Astrocyte (in vitro differentiated cells and primary cell): ENCODE results near the gene IL31. TPM values are rescaled to one million over a fixed set of nuclear protein-coding genes. Genes with fewer than 3 reads are reported as not detected.

Experiments used
- DNase-seq: peaks from one replicate; pipeline ENCODE4 v3.0.0-alpha.2; 2010; ENCODE audit warnings: low read depth
- FAIRE-seq: peaks from 2 replicates; lab custom pipeline; 2011; peaks lifted over from hg19 to GRCh38; lab: Jason Lieb, UNC
- H2AFZ ChIP-seq: 2 replicates; pipeline ENCODE4 v1.6.0; 2012; ENCODE audit warnings: low read depth, low read length, inconsistent platforms
- H3K27ac ChIP-seq: 2 replicates; pipeline ENCODE4 v1.5.1; 2011; ENCODE audit warnings: low read depth, low read length, inconsistent platforms
- H3K27me3 ChIP-seq: 2 replicates; pipeline ENCODE4 v1.6.0; 2011; ENCODE audit warnings: low read length, inconsistent platforms; ENCODE audit not compliant: insufficient read depth
- H3K36me3 ChIP-seq: 2 replicates; pipeline ENCODE4 v1.5.1; 2011; ENCODE audit warnings: low read length, inconsistent platforms; ENCODE audit not compliant: insufficient read depth
- H3K4me1 ChIP-seq: 2 replicates; pipeline ENCODE4 v1.5.1; 2011; ENCODE audit warnings: low read length, inconsistent platforms; ENCODE audit not compliant: insufficient read depth
- H3K4me2 ChIP-seq: 2 replicates; pipeline ENCODE4 v1.6.0; 2012; ENCODE audit warnings: low read length, inconsistent platforms
- H3K4me3 ChIP-seq: 2 replicates; pipeline ENCODE4 v1.5.1; 2011; ENCODE audit warnings: low read depth, mild to moderate bottlenecking, low read length, inconsistent platforms; ENCODE audit not compliant: insufficient read depth
- H3K79me2 ChIP-seq: 2 replicates; pipeline ENCODE4 v1.6.0; 2012; ENCODE audit warnings: mild to moderate bottlenecking, low read length, inconsistent platforms; ENCODE audit not compliant: insufficient read depth
- H3K9ac ChIP-seq: 2 replicates; pipeline ENCODE4 v1.6.0; 2012; ENCODE audit warnings: mild to moderate bottlenecking, low read length, inconsistent platforms
- H3K9me3 ChIP-seq: 2 replicates; pipeline ENCODE4 v1.5.1; 2012; ENCODE audit warnings: low read depth, mild to moderate bottlenecking, low read length, inconsistent platforms; ENCODE audit not compliant: insufficient read depth
- H4K20me1 ChIP-seq: 2 replicates; pipeline ENCODE4 v1.6.0; 2012; ENCODE audit warnings: low read length, inconsistent platforms; ENCODE audit not compliant: insufficient read depth
- H3K27ac Mint-ChIP-seq: one replicate; pipeline ENCODE4 v1.8.0; 2021; ENCODE audit warnings: mild to moderate bottlenecking, mixed read lengths; ENCODE audit not compliant: unreplicated experiment
- H3K27me3 Mint-ChIP-seq: one replicate; pipeline ENCODE4 v1.8.0; 2021; ENCODE audit warnings: low read depth, mixed read lengths; ENCODE audit not compliant: unreplicated experiment
- H3K36me3 Mint-ChIP-seq: one replicate; pipeline ENCODE4 v1.8.0; 2021; ENCODE audit warnings: low read depth, mixed read lengths; ENCODE audit not compliant: unreplicated experiment
- H3K4me1 Mint-ChIP-seq: one replicate; pipeline ENCODE4 v1.8.0; 2021; ENCODE audit warnings: low read depth, mixed read lengths; ENCODE audit not compliant: unreplicated experiment
- H3K4me3 Mint-ChIP-seq: one replicate; pipeline ENCODE4 v1.8.0; 2021; ENCODE audit warnings: mild to moderate bottlenecking, moderate library complexity, mixed read lengths; ENCODE audit not compliant: unreplicated experiment
- H3K9me3 Mint-ChIP-seq: one replicate; pipeline ENCODE4 v1.8.0; 2021; ENCODE audit warnings: mild to moderate bottlenecking, mixed read lengths; ENCODE audit not compliant: unreplicated experiment
- EZH2 ChIP-seq: IDR thresholded peaks from 2 replicates; pipeline ENCODE4 v1.6.1; 2012; ENCODE audit warnings: mild to moderate bottlenecking, low read length, inconsistent platforms; ENCODE audit not compliant: insufficient read depth
- total RNA-seq: library from RNA; stranded (reverse); gene quantifications from 2 replicates; pipeline ENCODE4 v1.2.1, GENCODE V29; 2021
- TF ChIP-seq, protein P1 (sequence below): IDR thresholded peaks from 2 replicates; pipeline ENCODE4 v1.5.1; 2011; ENCODE audit warnings: low read depth, mild to moderate bottlenecking, inconsistent platforms, low read length, moderate library complexity; ENCODE audit not compliant: insufficient read depth

IL31 gene
- total RNA-seq, 1 donor from 2014 or later: not detected

DNA sequence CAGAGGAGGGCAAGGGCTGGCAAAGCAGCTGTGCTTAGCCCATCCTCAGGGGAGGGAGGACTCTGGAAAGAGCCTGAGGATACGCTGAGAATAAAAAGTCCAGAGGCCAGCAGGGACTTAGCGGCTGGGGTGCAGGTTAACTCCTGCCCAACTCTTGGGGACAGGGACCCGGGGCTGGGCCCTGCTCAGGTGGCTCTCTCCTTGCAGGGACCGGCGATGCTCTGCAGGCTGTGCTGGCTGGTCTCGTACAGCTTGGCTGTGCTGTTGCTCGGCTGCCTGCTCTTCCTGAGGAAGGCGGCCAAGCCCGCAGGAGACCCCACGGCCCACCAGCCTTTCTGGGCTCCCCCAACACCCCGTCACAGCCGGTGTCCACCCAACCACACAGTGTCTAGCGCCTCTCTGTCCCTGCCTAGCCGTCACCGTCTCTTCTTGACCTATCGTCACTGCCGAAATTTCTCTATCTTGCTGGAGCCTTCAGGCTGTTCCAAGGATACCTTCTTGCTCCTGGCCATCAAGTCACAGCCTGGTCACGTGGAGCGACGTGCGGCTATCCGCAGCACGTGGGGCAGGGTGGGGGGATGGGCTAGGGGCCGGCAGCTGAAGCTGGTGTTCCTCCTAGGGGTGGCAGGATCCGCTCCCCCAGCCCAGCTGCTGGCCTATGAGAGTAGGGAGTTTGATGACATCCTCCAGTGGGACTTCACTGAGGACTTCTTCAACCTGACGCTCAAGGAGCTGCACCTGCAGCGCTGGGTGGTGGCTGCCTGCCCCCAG is 32.3 kb upstream of the IL31 start:
- no peak overlapping the region for H3K9ac ChIP-seq
- no peaks in the 10 kb centered on the region for H3K9me3 ChIP-seq
- DNase-seq (no peak), FAIRE-seq (no peak)
- TF ChIP-seq, protein P1, sequence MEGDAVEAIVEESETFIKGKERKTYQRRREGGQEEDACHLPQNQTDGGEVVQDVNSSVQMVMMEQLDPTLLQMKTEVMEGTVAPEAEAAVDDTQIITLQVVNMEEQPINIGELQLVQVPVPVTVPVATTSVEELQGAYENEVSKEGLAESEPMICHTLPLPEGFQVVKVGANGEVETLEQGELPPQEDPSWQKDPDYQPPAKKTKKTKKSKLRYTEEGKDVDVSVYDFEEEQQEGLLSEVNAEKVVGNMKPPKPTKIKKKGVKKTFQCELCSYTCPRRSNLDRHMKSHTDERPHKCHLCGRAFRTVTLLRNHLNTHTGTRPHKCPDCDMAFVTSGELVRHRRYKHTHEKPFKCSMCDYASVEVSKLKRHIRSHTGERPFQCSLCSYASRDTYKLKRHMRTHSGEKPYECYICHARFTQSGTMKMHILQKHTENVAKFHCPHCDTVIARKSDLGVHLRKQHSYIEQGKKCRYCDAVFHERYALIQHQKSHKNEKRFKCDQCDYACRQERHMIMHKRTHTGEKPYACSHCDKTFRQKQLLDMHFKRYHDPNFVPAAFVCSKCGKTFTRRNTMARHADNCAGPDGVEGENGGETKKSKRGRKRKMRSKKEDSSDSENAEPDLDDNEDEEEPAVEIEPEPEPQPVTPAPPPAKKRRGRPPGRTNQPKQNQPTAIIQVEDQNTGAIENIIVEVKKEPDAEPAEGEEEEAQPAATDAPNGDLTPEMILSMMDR: no peak
- TF ChIP-seq EZH2: no peak
- no peaks in the 10 kb centered on the region for H3K4me1 Mint-ChIP-seq
- peaks cover 39% of the 10 kb centered on the region for H4K20me1 ChIP-seq
- H3K4me3 Mint-ChIP-seq: no peak overlapping the region
- no peak overlapping the region for H3K4me2 ChIP-seq
- H3K36me3 Mint-ChIP-seq: peaks cover 10% of the 10 kb centered on the region
- H3K9me3 Mint-ChIP-seq: peaks cover 2% of the 10 kb centered on the region
- peaks cover 19% of the 10 kb centered on the region for H3K36me3 ChIP-seq
- H3K79me2 ChIP-seq: no peaks in the 10 kb centered on the region
- H3K27me3 ChIP-seq: peaks cover 20% of the 10 kb centered on the region
- H3K27me3 Mint-ChIP-seq: peaks cover 16% of the 10 kb centered on the region
- H3K27ac Mint-ChIP-seq: no peak overlapping the region
- peaks cover 6% of the 10 kb centered on the region for H3K4me1 ChIP-seq
- H2AFZ ChIP-seq: no peak overlapping the region
- H3K27ac ChIP-seq: no peak overlapping the region
- no peak overlapping the region for H3K4me3 ChIP-seq

DNA sequence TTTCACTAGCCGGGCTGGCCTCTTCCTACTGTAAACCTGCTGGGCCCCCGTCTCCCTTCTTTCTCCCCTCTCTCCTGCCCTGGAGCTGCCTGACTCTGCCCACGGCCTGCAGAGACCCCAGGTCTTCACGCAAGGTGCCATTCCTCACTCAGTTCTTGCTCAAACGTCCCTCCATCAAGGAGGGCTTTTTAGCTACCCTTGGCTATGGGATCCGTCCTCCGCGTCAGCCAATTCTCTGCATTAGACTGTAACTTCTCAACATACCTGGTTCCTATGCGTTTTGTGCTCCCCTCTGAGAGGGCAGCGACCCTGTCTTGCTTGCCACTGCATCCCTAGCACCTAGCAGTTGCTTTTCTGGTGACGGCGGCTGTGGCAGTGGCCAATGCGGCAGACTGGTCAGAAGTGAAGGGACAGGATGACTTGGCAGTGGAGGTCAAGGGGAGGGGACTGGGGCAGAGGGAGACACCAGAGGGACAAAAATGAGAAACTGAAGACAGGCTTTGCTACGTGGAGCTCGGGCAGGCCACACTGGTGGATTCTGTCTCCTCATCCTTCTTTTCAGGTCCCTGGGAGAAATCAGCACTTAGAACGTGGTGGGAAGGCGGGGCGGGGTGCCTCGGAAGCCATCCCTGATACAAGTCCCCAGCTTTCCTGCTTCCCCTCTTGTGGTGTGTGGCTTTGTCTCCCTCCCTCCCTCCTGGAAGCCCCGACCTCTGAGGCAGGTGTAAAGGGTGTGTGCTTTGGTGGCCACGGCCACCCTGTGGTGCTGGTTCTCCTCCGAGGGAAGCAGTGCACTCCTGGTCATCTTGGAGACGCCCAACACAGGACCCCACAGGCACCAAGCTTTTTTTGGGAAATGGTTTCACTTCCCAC is 31.3 kb upstream of the IL31 start:
- Histone ChIP-seq H3K27me3 (peaks cover 20% of the 10 kb centered on the region), H3K4me1 (peaks cover 6% of the 10 kb centered on the region), H3K27ac (no peak overlapping the region), H3K9me3 (no peaks in the 10 kb centered on the region), H3K4me3 (no peak overlapping the region), H3K4me2 (no peak overlapping the region), H3K9ac (no peak overlapping the region), H4K20me1 (peaks cover 39% of the 10 kb centered on the region), H2AFZ (no peak overlapping the region), H3K36me3 (peaks cover 19% of the 10 kb centered on the region), H3K79me2 (no peaks in the 10 kb centered on the region)
- Mint-ChIP-seq H3K27ac (no peak overlapping the region), H3K4me3 (peak overlapping the region; percentile 78), H3K27me3 (peaks cover 18% of the 10 kb centered on the region), H3K9me3 (peaks cover 2% of the 10 kb centered on the region), H3K4me1 (no peaks in the 10 kb centered on the region), H3K36me3 (peaks cover 10% of the 10 kb centered on the region)
- TF ChIP-seq EZH2: no peak
- TF ChIP-seq, protein P1: no peak
- DNase-seq: no peak
- FAIRE-seq: no peak
